WTC11 (cell line): ENCODE data around the gene OVOL1. TPM values are rescaled to one million over a fixed set of nuclear protein-coding genes. Genes with fewer than 3 reads are reported as not detected.

ENCODE experiments used
- ATF1 ChIP-seq: sonication (generic); formaldehyde crosslinking; IDR thresholded peaks from 2 replicates; pipeline ENCODE4 v1.8.1; 2023; ENCODE audit warnings: mild to moderate bottlenecking, moderate library complexity, missing genetic modification reagents
- CREB1 ChIP-seq: sonication (generic); formaldehyde crosslinking; IDR thresholded peaks from 2 replicates; pipeline ENCODE4 v1.8.0; 2023; ENCODE audit warnings: mild to moderate bottlenecking, missing genetic modification reagents
- ETV6 ChIP-seq: sonication (generic); formaldehyde crosslinking; IDR thresholded peaks from 2 replicates; pipeline ENCODE4 v1.8.1; 2022; ENCODE audit warnings: mild to moderate bottlenecking, missing genetic modification reagents
- FOXJ3 ChIP-seq: sonication (generic); formaldehyde crosslinking; IDR thresholded peaks from 2 replicates; pipeline ENCODE4 v1.9.0; 2021; ENCODE audit warnings: missing genetic modification reagents, mild to moderate bottlenecking, borderline replicate concordance
- FOXP1 ChIP-seq: sonication (generic); formaldehyde crosslinking; IDR thresholded peaks from 2 replicates; pipeline ENCODE4 v1.8.0; 2022; ENCODE audit warnings: missing genetic modification reagents, mild to moderate bottlenecking, moderate library complexity, borderline replicate concordance
- GRHL2 ChIP-seq: fragments of 250-450 bp; sonication (Bioruptor Pico); IDR thresholded peaks from 2 replicates; pipeline ENCODE4 v1.8.0; 2022; ENCODE audit warnings: mild to moderate bottlenecking, moderate library complexity; ENCODE audit not compliant: insufficient replicate concordance, severe bottlenecking
- GTF2I ChIP-seq: fragments of 250-450 bp; sonication (Bioruptor Pico); conservative IDR thresholded peaks from 2 replicates; pipeline ENCODE4 v1.4.0; 2021; ENCODE audit warnings: mild to moderate bottlenecking
- RELA ChIP-seq: sonication (generic); formaldehyde crosslinking; IDR thresholded peaks from 2 replicates; pipeline ENCODE4 v1.8.1; 2022; ENCODE audit warnings: missing genetic modification reagents, mild to moderate bottlenecking, borderline replicate concordance
- SMAD3 ChIP-seq: sonication (generic); formaldehyde crosslinking; IDR thresholded peaks from 2 replicates; pipeline ENCODE4 v1.8.0; 2022; ENCODE audit warnings: missing genetic modification reagents, mild to moderate bottlenecking, borderline replicate concordance
- SMAD4 ChIP-seq: sonication (generic); formaldehyde crosslinking; IDR thresholded peaks from 2 replicates; pipeline ENCODE4 v1.8.0; 2022; ENCODE audit warnings: mild to moderate bottlenecking, missing genetic modification reagents
- ZNF263 ChIP-seq: sonication (generic); formaldehyde crosslinking; IDR thresholded peaks from 2 replicates; pipeline ENCODE4 v1.8.1; 2022; ENCODE audit warnings: low read depth, mild to moderate bottlenecking, moderate library complexity, missing genetic modification reagents
- ZNF396 ChIP-seq: fragments of 250-450 bp; sonication (Bioruptor Pico); IDR thresholded peaks from 2 replicates; pipeline ENCODE4 v1.8.0; 2021; ENCODE audit warnings: mild to moderate bottlenecking, moderate library complexity, borderline replicate concordance
- total RNA-seq: library from RNA; stranded (reverse); gene quantifications from 3 replicates; pipeline ENCODE4 v1.2.3, GENCODE V29; 2021
- TF ChIP-seq, protein P1 (sequence below): sonication (generic); formaldehyde crosslinking; IDR thresholded peaks from 2 replicates; pipeline ENCODE4 v1.8.1; 2022; ENCODE audit warnings: low read depth, missing genetic modification reagents, borderline replicate concordance
- TF ChIP-seq, protein P2 (sequence below): sonication (generic); formaldehyde crosslinking; IDR thresholded peaks from 2 replicates; pipeline ENCODE4 v1.8.1; 2023; ENCODE audit warnings: mild to moderate bottlenecking, missing genetic modification reagents, moderate library complexity
- TF ChIP-seq, protein P3 (sequence below): fragments of 250-450 bp; sonication (Bioruptor Pico); IDR thresholded peaks from 2 replicates; pipeline ENCODE4 v1.9.0; 2021; ENCODE audit warnings: mild to moderate bottlenecking
- TF ChIP-seq, protein P4 (sequence below): fragments of 250-450 bp; sonication (Bioruptor Pico); IDR thresholded peaks from 2 replicates; pipeline ENCODE4 v1.9.0; 2021; ENCODE audit warnings: mild to moderate bottlenecking, borderline replicate concordance
- TF ChIP-seq, protein P5 (sequence below): sonication (generic); formaldehyde crosslinking; IDR thresholded peaks from 2 replicates; pipeline ENCODE4 v1.8.0; 2023; ENCODE audit warnings: missing genetic modification reagents
- TF ChIP-seq, protein P6 (sequence below): sonication (generic); formaldehyde crosslinking; IDR thresholded peaks from 2 replicates; pipeline ENCODE4 v1.8.1; 2023; ENCODE audit warnings: mild to moderate bottlenecking, missing genetic modification reagents
- TF ChIP-seq, protein P7 (sequence below): sonication (generic); formaldehyde crosslinking; IDR thresholded peaks from 2 replicates; pipeline ENCODE4 v1.8.0; 2022; ENCODE audit warnings: mild to moderate bottlenecking, missing genetic modification reagents
- TF ChIP-seq, protein P8 (sequence below): fragments of 200-600 bp; IDR thresholded peaks from 2 replicates; pipeline ENCODE4 v1.8.0; 2022; ENCODE audit warnings: antibody characterized with exemption
- TF ChIP-seq, protein P9 (sequence below): sonication (generic); formaldehyde crosslinking; IDR thresholded peaks from 2 replicates; pipeline ENCODE4 v1.8.1; 2022; ENCODE audit warnings: mild to moderate bottlenecking, missing genetic modification reagents, moderate library complexity, borderline replicate concordance
- TF ChIP-seq, protein P10 (sequence below): sonication (generic); formaldehyde crosslinking; IDR thresholded peaks from 2 replicates; pipeline ENCODE4 v1.8.1; 2022; ENCODE audit warnings: low read depth, mild to moderate bottlenecking, moderate library complexity, missing genetic modification reagents, borderline replicate concordance

The OVOL1 gene
- total RNA-seq, 1 experiment from 2014 or later: 6.8 TPM

DNA sequence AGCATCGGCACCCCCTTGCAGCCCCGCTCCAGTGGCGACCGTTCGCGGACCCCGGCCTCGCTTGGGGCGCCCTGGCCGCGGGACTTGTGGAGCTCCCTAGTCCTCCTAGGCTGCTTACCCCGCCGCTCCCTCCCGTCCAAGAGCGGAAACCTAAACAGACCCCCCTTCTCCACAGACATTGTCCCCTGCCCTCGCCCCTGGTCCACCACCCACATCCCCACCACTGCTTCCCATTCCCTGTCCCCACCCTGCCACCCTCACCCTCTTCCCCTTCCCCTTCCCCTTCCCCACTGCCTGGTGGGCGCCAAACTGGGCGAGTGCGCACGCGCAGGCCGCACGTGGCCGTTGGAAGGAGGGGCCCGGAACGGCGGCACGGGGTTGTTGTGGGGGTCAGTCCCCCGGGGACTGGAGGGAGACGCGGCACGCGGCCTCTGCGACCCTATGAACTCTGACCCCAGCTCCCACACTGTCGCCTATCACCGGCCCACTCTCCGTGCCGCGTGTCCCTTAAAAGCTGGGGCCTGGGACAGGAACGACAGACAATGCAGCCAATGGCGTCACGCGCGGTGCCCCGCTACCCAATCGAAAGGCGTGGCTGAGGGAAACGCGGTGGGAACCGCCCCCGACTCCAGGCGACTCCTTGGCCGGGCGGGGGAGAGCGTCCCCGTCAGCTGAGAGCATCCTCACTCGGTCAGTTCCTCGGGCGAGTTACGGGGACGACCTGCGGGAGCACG, 46.6 kb downstream of the OVOL1 start, which contains the start of gene SNX32 (continued):
- TF ChIP-seq, protein P1, sequence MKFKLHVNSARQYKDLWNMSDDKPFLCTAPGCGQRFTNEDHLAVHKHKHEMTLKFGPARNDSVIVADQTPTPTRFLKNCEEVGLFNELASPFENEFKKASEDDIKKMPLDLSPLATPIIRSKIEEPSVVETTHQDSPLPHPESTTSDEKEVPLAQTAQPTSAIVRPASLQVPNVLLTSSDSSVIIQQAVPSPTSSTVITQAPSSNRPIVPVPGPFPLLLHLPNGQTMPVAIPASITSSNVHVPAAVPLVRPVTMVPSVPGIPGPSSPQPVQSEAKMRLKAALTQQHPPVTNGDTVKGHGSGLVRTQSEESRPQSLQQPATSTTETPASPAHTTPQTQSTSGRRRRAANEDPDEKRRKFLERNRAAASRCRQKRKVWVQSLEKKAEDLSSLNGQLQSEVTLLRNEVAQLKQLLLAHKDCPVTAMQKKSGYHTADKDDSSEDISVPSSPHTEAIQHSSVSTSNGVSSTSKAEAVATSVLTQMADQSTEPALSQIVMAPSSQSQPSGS (CRISPR knock-in tag): no peak
- TF ChIP-seq CREB1 (CRISPR knock-in tag): no peak
- no peak for TF ChIP-seq FOXJ3
- peak; percentile 89 for TF ChIP-seq SMAD3
- no peak for TF ChIP-seq SMAD4 (CRISPR knock-in tag)
- no peak for TF ChIP-seq ATF1
- TF ChIP-seq ZNF396: no peak
- no peak for TF ChIP-seq GRHL2
- TF ChIP-seq, protein P2, sequence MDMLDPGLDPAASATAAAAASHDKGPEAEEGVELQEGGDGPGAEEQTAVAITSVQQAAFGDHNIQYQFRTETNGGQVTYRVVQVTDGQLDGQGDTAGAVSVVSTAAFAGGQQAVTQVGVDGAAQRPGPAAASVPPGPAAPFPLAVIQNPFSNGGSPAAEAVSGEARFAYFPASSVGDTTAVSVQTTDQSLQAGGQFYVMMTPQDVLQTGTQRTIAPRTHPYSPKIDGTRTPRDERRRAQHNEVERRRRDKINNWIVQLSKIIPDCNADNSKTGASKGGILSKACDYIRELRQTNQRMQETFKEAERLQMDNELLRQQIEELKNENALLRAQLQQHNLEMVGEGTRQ: peak; percentile 92
- TF ChIP-seq, protein P3, sequence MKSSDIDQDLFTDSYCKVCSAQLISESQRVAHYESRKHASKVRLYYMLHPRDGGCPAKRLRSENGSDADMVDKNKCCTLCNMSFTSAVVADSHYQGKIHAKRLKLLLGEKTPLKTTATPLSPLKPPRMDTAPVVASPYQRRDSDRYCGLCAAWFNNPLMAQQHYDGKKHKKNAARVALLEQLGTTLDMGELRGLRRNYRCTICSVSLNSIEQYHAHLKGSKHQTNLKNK (CRISPR knock-in tag): no peak
- no peak for TF ChIP-seq GTF2I (CRISPR knock-in tag)
- TF ChIP-seq, protein P4, sequence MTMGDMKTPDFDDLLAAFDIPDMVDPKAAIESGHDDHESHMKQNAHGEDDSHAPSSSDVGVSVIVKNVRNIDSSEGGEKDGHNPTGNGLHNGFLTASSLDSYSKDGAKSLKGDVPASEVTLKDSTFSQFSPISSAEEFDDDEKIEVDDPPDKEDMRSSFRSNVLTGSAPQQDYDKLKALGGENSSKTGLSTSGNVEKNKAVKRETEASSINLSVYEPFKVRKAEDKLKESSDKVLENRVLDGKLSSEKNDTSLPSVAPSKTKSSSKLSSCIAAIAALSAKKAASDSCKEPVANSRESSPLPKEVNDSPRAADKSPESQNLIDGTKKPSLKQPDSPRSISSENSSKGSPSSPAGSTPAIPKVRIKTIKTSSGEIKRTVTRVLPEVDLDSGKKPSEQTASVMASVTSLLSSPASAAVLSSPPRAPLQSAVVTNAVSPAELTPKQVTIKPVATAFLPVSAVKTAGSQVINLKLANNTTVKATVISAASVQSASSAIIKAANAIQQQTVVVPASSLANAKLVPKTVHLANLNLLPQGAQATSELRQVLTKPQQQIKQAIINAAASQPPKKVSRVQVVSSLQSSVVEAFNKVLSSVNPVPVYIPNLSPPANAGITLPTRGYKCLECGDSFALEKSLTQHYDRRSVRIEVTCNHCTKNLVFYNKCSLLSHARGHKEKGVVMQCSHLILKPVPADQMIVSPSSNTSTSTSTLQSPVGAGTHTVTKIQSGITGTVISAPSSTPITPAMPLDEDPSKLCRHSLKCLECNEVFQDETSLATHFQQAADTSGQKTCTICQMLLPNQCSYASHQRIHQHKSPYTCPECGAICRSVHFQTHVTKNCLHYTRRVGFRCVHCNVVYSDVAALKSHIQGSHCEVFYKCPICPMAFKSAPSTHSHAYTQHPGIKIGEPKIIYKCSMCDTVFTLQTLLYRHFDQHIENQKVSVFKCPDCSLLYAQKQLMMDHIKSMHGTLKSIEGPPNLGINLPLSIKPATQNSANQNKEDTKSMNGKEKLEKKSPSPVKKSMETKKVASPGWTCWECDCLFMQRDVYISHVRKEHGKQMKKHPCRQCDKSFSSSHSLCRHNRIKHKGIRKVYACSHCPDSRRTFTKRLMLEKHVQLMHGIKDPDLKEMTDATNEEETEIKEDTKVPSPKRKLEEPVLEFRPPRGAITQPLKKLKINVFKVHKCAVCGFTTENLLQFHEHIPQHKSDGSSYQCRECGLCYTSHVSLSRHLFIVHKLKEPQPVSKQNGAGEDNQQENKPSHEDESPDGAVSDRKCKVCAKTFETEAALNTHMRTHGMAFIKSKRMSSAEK (CRISPR knock-in tag): no peak
- no peak for TF ChIP-seq RELA (CRISPR knock-in tag)
- TF ChIP-seq, protein P5, sequence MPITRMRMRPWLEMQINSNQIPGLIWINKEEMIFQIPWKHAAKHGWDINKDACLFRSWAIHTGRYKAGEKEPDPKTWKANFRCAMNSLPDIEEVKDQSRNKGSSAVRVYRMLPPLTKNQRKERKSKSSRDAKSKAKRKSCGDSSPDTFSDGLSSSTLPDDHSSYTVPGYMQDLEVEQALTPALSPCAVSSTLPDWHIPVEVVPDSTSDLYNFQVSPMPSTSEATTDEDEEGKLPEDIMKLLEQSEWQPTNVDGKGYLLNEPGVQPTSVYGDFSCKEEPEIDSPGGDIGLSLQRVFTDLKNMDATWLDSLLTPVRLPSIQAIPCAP (CRISPR knock-in tag): peak; percentile 84
- no peak for TF ChIP-seq ZNF263
- TF ChIP-seq, protein P6, sequence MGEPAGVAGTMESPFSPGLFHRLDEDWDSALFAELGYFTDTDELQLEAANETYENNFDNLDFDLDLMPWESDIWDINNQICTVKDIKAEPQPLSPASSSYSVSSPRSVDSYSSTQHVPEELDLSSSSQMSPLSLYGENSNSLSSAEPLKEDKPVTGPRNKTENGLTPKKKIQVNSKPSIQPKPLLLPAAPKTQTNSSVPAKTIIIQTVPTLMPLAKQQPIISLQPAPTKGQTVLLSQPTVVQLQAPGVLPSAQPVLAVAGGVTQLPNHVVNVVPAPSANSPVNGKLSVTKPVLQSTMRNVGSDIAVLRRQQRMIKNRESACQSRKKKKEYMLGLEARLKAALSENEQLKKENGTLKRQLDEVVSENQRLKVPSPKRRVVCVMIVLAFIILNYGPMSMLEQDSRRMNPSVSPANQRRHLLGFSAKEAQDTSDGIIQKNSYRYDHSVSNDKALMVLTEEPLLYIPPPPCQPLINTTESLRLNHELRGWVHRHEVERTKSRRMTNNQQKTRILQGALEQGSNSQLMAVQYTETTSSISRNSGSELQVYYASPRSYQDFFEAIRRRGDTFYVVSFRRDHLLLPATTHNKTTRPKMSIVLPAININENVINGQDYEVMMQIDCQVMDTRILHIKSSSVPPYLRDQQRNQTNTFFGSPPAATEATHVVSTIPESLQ (CRISPR knock-in tag): no peak
- TF ChIP-seq, protein P7, sequence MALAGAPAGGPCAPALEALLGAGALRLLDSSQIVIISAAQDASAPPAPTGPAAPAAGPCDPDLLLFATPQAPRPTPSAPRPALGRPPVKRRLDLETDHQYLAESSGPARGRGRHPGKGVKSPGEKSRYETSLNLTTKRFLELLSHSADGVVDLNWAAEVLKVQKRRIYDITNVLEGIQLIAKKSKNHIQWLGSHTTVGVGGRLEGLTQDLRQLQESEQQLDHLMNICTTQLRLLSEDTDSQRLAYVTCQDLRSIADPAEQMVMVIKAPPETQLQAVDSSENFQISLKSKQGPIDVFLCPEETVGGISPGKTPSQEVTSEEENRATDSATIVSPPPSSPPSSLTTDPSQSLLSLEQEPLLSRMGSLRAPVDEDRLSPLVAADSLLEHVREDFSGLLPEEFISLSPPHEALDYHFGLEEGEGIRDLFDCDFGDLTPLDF (CRISPR knock-in tag): no peak
- TF ChIP-seq, protein P8, sequence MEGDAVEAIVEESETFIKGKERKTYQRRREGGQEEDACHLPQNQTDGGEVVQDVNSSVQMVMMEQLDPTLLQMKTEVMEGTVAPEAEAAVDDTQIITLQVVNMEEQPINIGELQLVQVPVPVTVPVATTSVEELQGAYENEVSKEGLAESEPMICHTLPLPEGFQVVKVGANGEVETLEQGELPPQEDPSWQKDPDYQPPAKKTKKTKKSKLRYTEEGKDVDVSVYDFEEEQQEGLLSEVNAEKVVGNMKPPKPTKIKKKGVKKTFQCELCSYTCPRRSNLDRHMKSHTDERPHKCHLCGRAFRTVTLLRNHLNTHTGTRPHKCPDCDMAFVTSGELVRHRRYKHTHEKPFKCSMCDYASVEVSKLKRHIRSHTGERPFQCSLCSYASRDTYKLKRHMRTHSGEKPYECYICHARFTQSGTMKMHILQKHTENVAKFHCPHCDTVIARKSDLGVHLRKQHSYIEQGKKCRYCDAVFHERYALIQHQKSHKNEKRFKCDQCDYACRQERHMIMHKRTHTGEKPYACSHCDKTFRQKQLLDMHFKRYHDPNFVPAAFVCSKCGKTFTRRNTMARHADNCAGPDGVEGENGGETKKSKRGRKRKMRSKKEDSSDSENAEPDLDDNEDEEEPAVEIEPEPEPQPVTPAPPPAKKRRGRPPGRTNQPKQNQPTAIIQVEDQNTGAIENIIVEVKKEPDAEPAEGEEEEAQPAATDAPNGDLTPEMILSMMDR: no peak
- peak; percentile 88 for TF ChIP-seq ETV6 (CRISPR knock-in tag)
- peak; percentile 93; the same call in 1 of the 2 replicates for TF ChIP-seq FOXP1 (CRISPR knock-in tag)
- TF ChIP-seq, protein P9, sequence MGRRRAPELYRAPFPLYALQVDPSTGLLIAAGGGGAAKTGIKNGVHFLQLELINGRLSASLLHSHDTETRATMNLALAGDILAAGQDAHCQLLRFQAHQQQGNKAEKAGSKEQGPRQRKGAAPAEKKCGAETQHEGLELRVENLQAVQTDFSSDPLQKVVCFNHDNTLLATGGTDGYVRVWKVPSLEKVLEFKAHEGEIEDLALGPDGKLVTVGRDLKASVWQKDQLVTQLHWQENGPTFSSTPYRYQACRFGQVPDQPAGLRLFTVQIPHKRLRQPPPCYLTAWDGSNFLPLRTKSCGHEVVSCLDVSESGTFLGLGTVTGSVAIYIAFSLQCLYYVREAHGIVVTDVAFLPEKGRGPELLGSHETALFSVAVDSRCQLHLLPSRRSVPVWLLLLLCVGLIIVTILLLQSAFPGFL: no peak
- TF ChIP-seq, protein P10, sequence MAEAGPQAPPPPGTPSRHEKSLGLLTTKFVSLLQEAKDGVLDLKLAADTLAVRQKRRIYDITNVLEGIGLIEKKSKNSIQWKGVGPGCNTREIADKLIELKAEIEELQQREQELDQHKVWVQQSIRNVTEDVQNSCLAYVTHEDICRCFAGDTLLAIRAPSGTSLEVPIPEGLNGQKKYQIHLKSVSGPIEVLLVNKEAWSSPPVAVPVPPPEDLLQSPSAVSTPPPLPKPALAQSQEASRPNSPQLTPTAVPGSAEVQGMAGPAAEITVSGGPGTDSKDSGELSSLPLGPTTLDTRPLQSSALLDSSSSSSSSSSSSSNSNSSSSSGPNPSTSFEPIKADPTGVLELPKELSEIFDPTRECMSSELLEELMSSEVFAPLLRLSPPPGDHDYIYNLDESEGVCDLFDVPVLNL (CRISPR knock-in tag): no peak
